ENCODE measurements around the gene ARRB1.

The ARRB1 gene

DNA sequence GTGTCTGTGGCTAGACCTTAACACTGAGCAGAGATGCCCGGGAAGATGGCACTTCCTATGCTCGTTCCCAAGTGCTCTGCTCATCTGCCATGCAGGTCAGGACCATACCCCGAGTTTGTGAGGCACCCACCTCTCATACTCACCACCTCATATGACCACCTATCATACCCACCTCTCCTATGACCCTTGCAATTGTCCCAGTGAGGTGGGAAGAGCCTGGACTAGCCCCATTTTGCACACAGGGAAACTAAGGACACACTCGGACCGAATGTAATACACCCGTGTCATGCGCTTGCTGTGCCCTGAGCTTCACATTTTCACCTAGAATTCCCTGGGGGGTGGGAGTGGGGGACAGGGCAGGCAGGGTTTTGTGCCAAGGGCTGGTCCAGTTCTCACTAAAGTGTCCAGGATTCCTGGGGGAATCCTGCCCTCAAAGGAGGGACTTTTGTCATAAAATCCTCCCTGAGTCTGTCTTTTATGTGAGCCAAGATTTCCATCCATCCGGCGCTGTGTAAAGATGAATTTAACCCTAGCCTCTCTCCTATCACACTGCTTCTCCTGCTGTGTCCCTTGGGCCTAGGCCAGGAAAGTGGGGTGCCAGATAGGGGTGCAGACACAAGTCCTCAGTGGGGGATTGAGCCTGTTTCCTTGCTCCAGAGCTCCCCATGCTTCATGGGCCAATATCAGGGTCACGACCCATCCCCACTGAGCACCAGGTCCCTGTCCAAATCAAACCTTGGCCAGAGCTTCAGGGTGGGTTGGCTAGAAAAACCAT lies 90.9 kb downstream of the ARRB1 start:
- no peak overlapping the region for H3K4me3 ChIP-seq (ENCODE audit: control insufficient read depth, low read depth, low read length)
- DNase-seq (ENCODE audit: low read depth), result no peak
- TF ChIP-seq, protein P1, sequence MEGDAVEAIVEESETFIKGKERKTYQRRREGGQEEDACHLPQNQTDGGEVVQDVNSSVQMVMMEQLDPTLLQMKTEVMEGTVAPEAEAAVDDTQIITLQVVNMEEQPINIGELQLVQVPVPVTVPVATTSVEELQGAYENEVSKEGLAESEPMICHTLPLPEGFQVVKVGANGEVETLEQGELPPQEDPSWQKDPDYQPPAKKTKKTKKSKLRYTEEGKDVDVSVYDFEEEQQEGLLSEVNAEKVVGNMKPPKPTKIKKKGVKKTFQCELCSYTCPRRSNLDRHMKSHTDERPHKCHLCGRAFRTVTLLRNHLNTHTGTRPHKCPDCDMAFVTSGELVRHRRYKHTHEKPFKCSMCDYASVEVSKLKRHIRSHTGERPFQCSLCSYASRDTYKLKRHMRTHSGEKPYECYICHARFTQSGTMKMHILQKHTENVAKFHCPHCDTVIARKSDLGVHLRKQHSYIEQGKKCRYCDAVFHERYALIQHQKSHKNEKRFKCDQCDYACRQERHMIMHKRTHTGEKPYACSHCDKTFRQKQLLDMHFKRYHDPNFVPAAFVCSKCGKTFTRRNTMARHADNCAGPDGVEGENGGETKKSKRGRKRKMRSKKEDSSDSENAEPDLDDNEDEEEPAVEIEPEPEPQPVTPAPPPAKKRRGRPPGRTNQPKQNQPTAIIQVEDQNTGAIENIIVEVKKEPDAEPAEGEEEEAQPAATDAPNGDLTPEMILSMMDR (conservative IDR thresholded peaks at IDR 0.05; ENCODE audit: control insufficient read depth, insufficient read depth, low read depth, low read length), result no peak

DNA sequence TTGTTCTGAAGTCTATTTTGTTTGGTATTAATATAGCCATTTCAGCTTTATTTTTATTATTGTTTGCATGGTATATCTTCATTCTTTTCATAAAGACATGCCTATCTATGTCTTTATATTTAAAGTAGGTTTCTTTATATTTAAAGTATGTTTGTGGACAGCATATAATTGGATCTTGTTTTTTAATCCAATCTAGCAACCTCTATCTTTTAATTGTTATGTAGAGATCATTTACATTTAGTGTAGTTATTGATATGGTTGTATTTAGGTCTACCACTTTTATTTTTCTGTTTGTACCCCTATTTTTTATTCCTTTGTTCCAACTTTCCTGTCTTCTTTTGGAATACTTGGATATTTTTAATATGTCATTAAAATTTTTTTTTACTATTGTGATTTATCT lies 97.1 kb downstream of the ARRB1 start:
- TF ChIP-seq, protein P1 (conservative IDR thresholded peaks at IDR 0.05; ENCODE audit: control insufficient read depth, insufficient read depth, low read depth, low read length), result no peak
- no peak overlapping the region for H3K4me3 ChIP-seq (ENCODE audit: control insufficient read depth, low read depth, low read length)
- DNase-seq (ENCODE audit: low read depth), result no peak

DNA sequence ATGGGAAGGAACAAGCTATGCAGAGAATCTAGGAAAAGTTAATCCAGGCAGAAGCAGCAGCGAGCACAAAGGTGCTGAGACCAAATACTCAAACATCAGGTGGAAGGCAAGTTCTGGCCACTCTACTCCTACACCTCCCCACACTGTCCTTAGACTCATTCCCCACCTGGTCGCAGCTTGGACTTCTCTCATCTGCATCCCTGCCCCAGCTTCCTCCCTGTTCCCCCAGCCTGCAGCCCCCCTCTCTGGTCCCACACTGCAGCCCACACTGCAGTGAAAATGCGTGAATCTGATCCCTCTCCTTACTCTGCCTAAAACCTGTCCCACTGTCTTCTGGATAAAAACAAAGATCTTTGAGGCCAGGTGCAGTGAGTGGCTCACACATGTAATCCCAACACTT lies 101.8 kb downstream of the ARRB1 start:
- DNase-seq (ENCODE audit: low read depth), result no peak
- TF ChIP-seq, protein P1 (conservative IDR thresholded peaks at IDR 0.05; ENCODE audit: control insufficient read depth, insufficient read depth, low read depth, low read length), result no peak
- H3K4me3 ChIP-seq (ENCODE audit: control insufficient read depth, low read depth, low read length), result no peak overlapping the region

DNA sequence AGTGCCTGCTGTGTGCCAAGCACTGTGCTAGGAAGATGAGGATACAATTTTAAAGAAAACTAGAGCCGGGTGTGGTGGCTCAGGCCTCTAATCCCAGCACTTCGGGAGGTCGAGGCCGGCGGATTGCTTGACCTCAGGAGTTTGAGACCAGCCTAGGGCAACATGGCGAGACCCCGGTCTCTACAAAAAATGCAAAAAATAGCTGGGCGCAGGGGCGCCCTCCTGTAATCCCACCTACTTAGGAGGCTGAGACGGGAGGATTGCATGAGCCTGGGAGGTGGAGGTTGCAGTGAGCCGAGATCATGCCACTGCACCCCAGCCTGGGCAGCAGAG lies 102.6 kb downstream of the ARRB1 start:
- TF ChIP-seq, protein P1 (conservative IDR thresholded peaks at IDR 0.05; ENCODE audit: control insufficient read depth, insufficient read depth, low read depth, low read length), result no peak
- no peak overlapping the region for H3K4me3 ChIP-seq (ENCODE audit: control insufficient read depth, low read depth, low read length)
- no peak for DNase-seq (ENCODE audit: low read depth)

DNA sequence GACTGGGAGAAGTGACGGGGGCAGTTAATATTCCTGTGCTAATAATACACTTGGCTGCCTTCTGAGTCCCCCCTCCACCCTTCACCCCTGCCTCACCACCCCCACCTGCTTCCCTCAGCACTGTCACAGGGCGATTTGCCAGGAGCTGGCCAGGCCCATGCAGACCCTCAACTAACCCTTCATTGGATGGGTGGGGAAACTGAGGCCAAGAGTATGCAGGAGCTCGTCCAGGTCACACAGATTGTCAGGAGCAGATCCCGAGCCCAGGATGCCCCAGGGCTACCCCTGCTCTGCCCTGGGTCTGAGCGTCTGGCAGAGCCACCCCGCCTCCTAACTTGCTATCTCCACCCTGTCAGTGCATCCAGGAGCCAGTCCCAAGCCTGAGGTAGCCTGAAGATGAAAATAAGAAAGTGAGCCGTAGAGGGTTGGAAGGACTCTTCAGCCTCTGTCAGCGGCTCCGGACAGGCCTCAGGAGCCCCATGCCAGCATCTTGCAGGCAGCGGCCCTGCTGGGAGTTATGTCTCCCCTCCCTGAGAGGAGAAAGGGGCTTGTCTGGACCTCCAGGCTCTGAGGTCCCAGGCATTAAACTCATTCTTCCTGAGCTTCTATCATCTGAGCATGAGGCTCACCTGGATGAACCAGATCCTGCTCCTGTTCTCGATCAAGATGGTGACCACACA lies 104.7 kb downstream of the ARRB1 start:
- no peak for DNase-seq (ENCODE audit: low read depth)
- TF ChIP-seq, protein P1 (conservative IDR thresholded peaks at IDR 0.05; ENCODE audit: control insufficient read depth, insufficient read depth, low read depth, low read length), result no peak

DNA sequence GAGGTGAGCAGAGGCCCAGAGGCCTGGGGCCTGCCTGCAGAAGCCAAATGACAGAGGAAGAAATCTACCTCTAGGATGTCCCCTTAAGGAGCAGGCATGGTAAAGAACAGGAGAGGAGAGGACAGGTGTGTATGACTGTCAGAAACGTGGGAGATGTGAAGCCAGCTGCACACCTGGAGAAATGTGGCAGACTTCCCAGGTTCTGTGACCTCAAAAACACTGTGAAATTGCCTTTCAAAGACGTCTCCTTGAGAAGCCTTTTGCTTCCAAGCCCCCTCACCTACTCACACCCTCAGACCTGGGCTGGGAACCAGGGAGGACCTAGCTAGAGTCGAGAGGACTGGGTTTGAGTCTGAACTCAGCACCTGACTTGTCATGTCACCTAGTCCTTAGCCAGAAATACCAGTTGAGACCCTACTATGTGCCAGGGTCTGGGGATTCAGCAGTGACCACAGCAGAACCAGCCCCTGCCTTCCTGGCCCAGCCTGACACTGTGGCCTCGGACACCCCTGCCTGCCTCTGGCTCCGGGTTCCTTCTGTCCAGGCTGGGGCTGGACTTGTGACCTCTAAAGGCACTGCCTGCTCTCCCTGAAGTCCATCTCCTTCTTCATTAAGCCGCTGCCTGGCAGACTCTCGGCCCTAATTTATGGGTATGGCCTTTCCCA lies 105.3 kb downstream of the ARRB1 start:
- no peak for DNase-seq (ENCODE audit: low read depth)
- TF ChIP-seq, protein P1 (conservative IDR thresholded peaks at IDR 0.05; ENCODE audit: control insufficient read depth, insufficient read depth, low read depth, low read length), result no peak
- H3K4me3 ChIP-seq (ENCODE audit: control insufficient read depth, low read depth, low read length), result no peak overlapping the region

More for the DNA sequence above, 104.7 kb downstream of the ARRB1 start:
- H3K4me3 ChIP-seq (ENCODE audit: control insufficient read depth, low read depth, low read length), result no peak overlapping the region

Data from fibroblast of mammary gland (primary cell).